H1 (cell line): ENCODE results near the gene FGGY.

Experiments
- EZH2 ChIP-seq: fragments of 200-600 bp; sonication (generic); IDR thresholded peaks from 2 replicates; pipeline ENCODE4 v1.7.1; 2012; ENCODE audit warnings: low read depth, mild to moderate bottlenecking, moderate library complexity, low read length, inconsistent platforms; ENCODE audit not compliant: severe bottlenecking
- JUND ChIP-seq: IDR thresholded peaks from 2 replicates; pipeline ENCODE4 v1.6.1; 2011; ENCODE audit warnings: mild to moderate bottlenecking, improper control_type of control experiment, low read length
- POLR2A ChIP-seq, 2 experiments: IDR thresholded peaks; 1 replicate in 1 of 2; 2 replicates in 1 of 2; pipeline ENCODE4 v1.6.1; 2011; ENCODE audit warnings: low read depth in 2 of 2, low read length in 2 of 2, mild to moderate bottlenecking in 2 of 2; ENCODE audit errors: control extremely low read depth in 1 of 2
- POLR2AphosphoS5 ChIP-seq: IDR thresholded peaks from 2 replicates; pipeline ENCODE4 v1.6.1; 2011; ENCODE audit warnings: low read depth, low read length
- SAP30 ChIP-seq: fragments of 300-600 bp; sonication (generic); IDR thresholded peaks from 2 replicates; pipeline ENCODE4 v1.7.1; 2012; ENCODE audit warnings: low read length, moderate library complexity, mild to moderate bottlenecking, inconsistent platforms; ENCODE audit not compliant: insufficient read depth, insufficient replicate concordance
- SIN3A ChIP-seq, 2 experiments: IDR thresholded peaks in 1 of 2; conservative IDR thresholded peaks in 1 of 2; 2 replicates each; pipeline ENCODE4 v1.6.1; 2011 to 2012; ENCODE audit warnings: low read length in 2 of 2, improper control_type of control experiment in 1 of 2, low read depth in 1 of 2, mild to moderate bottlenecking in 1 of 2
- YY1 ChIP-seq: IDR thresholded peaks from 2 replicates; pipeline ENCODE4 v1.6.1; 2011; ENCODE audit warnings: low read depth, mild to moderate bottlenecking, low read length

- no peak for TF ChIP-seq JUND
- no peak for TF ChIP-seq SIN3A (conservative IDR thresholded peaks at IDR 0.05 in 1 of 2, IDR thresholded peaks at IDR 0.05 in 1 of 2; ENCODE audit: low read depth in 1 of 2, low read length in 2 of 2)
- no peak for TF ChIP-seq EZH2
- TF ChIP-seq POLR2A (IDR thresholded peaks at IDR 0.05; ENCODE audit: control extremely low read depth in 1 of 2, low read depth in 2 of 2, low read length in 2 of 2): no peak
- TF ChIP-seq POLR2AphosphoS5: no peak
- no peak for TF ChIP-seq YY1
- TF ChIP-seq SAP30: no peak
These were observed 419.9 kb downstream of the FGGY start for GRCh38 chr1:59716832-59717231.
